HL-60 (cell line): ENCODE results near the gene GABRE.

Experiments
- CTCF ChIP-seq: IDR thresholded peaks from one replicate; pipeline ENCODE4 v1.5.1; 2011; ENCODE audit warnings: low read length, control low read depth, inconsistent platforms; ENCODE audit not compliant: insufficient read depth
- POLR2AphosphoS5 ChIP-seq: IDR thresholded peaks from 2 replicates; pipeline ENCODE4 v1.6.1; 2012; ENCODE audit warnings: low read depth

DNA sequence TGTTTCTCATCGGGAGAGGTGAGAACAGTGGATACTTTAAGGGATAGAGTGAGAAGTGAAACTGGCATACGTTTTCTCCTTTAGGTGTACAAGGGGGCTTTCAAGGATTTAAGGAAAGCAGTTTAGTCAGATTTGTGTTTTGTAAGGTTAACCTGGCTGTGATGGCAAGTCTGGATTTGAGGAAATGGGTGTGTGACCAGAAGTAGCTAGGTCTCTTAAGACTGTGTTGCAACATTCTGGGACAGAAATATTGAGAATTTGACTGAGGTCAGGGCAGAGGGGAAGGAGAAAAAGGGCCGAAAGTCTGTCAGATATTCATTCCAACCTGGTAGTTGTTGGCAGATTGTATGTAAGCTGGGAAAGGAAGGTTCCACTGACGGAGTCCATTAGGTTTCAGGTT lies 10.4 kb upstream of the GABRE start:
- TF ChIP-seq CTCF, result no peak
- TF ChIP-seq POLR2AphosphoS5, result no peak
